Vein endothelial cell (primary cell): ENCODE measurements around the gene NLRP4. TPM values are rescaled to one million over a fixed set of nuclear protein-coding genes. Genes with fewer than 3 reads are reported as not detected.

Experiments used
- total RNA-seq: library from RNA; depleted of rRNA; stranded (reverse); fragments of >200 nt; gene quantifications from 2 replicates; pipeline ENCODE4 v1.2.3, GENCODE V29; 2012

NLRP4 gene
- not detected in 2 replicates for total RNA-seq

GRCh38 chr19:55836340-55836739 is at the start of gene NLRP4:
Gene NLRP4, plus strand, starts transcription at chr19:55836540. Its CDS starts 15,541 bp downstream, at chr19:55852081.

GRCh38 chr19:55831846-55832245 is 4.5 kb upstream of the NLRP4 start, which contains the start of gene NLRP11:
Gene NLRP11, minus strand, starts transcription at chr19:55831999. Its CDS starts 13,825 bp downstream, at chr19:55818174.

Other genes with a start within 250 kb of the NLRP4 start
- 3.9 and 4.9 TPM in 2 replicates for gene FIZ1, start 237.0 kb upstream of the NLRP4 start, total RNA-seq
- gene ZNF524, start 236.3 kb upstream of the NLRP4 start, total RNA-seq = 11.9 and 13.7 TPM in 2 replicates
- gene ZNF865, start 230.9 kb upstream of the NLRP4 start, total RNA-seq = 1.2 and 2.0 TPM in 2 replicates
- 4.5 and 6.5 TPM in 2 replicates for gene ZNF784, start 212.0 kb upstream of the NLRP4 start, total RNA-seq
- 6.9 and 7.4 TPM in 2 replicates for gene ZNF580, start 195.5 kb upstream of the NLRP4 start, total RNA-seq
- 20.1 and 34.9 TPM in 2 replicates for gene ZNF581, start 192.9 kb upstream of the NLRP4 start, total RNA-seq
- gene CCDC106, start 188.3 kb upstream of the NLRP4 start, total RNA-seq = 9.4 and 14.0 TPM in 2 replicates
- 109 and 121 TPM in 2 replicates for gene U2AF2, start 181.5 kb upstream of the NLRP4 start, total RNA-seq
- 59.1 and 74.6 TPM in 2 replicates for gene EPN1, start 161.3 kb upstream of the NLRP4 start, total RNA-seq
- not detected in 2 replicates for gene NLRP9, start 98.1 kb upstream of the NLRP4 start, total RNA-seq
- gene RFPL4A, start 77.4 kb upstream of the NLRP4 start, total RNA-seq = 2.3 TPM in 1 of 2 replicates, not detected in the other
- gene RFPL4AL1, start 67.4 kb upstream of the NLRP4 start, total RNA-seq = 0.33 TPM in 1 of 2 replicates, not detected in the other
- gene NLRP11, start 4.5 kb upstream of the NLRP4 start, total RNA-seq = under 0.01 TPM in 1 of 2 replicates, not detected in the other
- not detected in 2 replicates for gene NLRP13, start 95.8 kb downstream of the NLRP4 start, total RNA-seq
- not detected in 2 replicates for gene NLRP8, start 111.3 kb downstream of the NLRP4 start, total RNA-seq
- gene NLRP5, start 150.2 kb downstream of the NLRP4 start, total RNA-seq = not detected in 2 replicates